Stimulated activated CD4-positive, alpha-beta T cell treated with anti-CD3 and anti-CD28 coated beads, Interleukin-2, amount 100 ng/mL, for 48 hours (primary cell): ENCODE results near the gene NARF.
"Not testable (repeated sequence)": the region's sequence is repeated elsewhere in the genome, so short reads cannot be mapped to it uniquely, and the experiment has no call there.

ENCODE experiments used
- DNase-seq, 2 donors: peaks; one replicate each; pipeline ENCODE4 v3.0.0-alpha.2; 2020

NARF gene

GRCh38 chr17:82447876-82448275 is 10.7 kb upstream of the NARF start:
- DNase-seq = no peak

- DNase-seq = peak; percentile 37 to 47
Measured at GRCh38 chr17:82449131-82449882, 9.2 kb upstream of the NARF start.

- peak; percentile 36 to 38 for DNase-seq
Measured at GRCh38 chr17:82449883-82450356, 8.6 kb upstream of the NARF start.

GRCh38 chr17:82450357-82451106 is 8.0 kb upstream of the NARF start, which contains the start of gene CYBC1:
CYBC1 (minus strand) TSS chr17:82450752; CDS start chr17:82449254, 1,498 bp downstream.
- peak; percentile 95 to 99 for DNase-seq

GRCh38 chr17:82452162-82452561 is 6.4 kb upstream of the NARF start:
- DNase-seq = no peak

GRCh38 chr17:82453151-82453550 is 5.4 kb upstream of the NARF start:
- DNase-seq = not testable (repeated sequence)

GRCh38 chr17:82453706-82454105 is 4.8 kb upstream of the NARF start:
- not testable (repeated sequence) for DNase-seq

- DNase-seq = no peak
Measured at GRCh38 chr17:82457073-82457928, 1.2 kb upstream of the NARF start.

GRCh38 chr17:82457929-82458178 is 687 bp upstream of the NARF start:
- no peak for DNase-seq

- DNase-seq = no peak
Measured at GRCh38 chr17:82458885-82459424, 414 bp downstream of the NARF start.

- DNase-seq = not testable (repeated sequence)
Measured at GRCh38 chr17:82459936-82460335, 1.4 kb downstream of the NARF start.

GRCh38 chr17:82461827-82462524 is 3.4 kb downstream of the NARF start:
- DNase-seq = no peak

GRCh38 chr17:82463391-82463790 is 4.8 kb downstream of the NARF start:
- no peak for DNase-seq

- no peak for DNase-seq
Measured at GRCh38 chr17:82463925-82464566, 5.5 kb downstream of the NARF start.

GRCh38 chr17:82464567-82464929 is 6.0 kb downstream of the NARF start:
- no peak for DNase-seq

GRCh38 chr17:82465023-82465603 is 6.6 kb downstream of the NARF start:
- no peak for DNase-seq

GRCh38 chr17:82468692-82469091 is 10.2 kb downstream of the NARF start:
- DNase-seq = no peak

GRCh38 chr17:82470065-82470464 is 11.5 kb downstream of the NARF start:
- DNase-seq = no peak

- DNase-seq = no peak
Measured at GRCh38 chr17:82474223-82475010, 15.9 kb downstream of the NARF start.

GRCh38 chr17:82475458-82475857 is 16.9 kb downstream of the NARF start:
- no peak for DNase-seq

GRCh38 chr17:82477934-82478333 is 19.4 kb downstream of the NARF start:
- DNase-seq = no peak
